Kidney glomerular epithelial cell (primary cell): Measurements from ENCODE around the gene AP2A2.
A peak's percentile ranks its signal among the peaks of the same experiment; 100 is the strongest.

Experiments
- DNase-seq: peaks from one replicate; lab custom pipeline; 2025; lab: John Stamatoyannopoulos, UW

The AP2A2 gene

GRCh38 chr11:1042626-1043562 lies 117.2 kb downstream of the AP2A2 start:
- DNase-seq = no peak

- DNase-seq = no peak
Measured at GRCh38 chr11:1043563-1044096, 118.0 kb downstream of the AP2A2 start.

- no peak for DNase-seq
Measured at GRCh38 chr11:1044160-1044559, 118.5 kb downstream of the AP2A2 start.

- DNase-seq = no peak
Measured at GRCh38 chr11:1047595-1048156, 122.0 kb downstream of the AP2A2 start.

GRCh38 chr11:1048375-1049070 lies 122.9 kb downstream of the AP2A2 start:
- no peak for DNase-seq

- DNase-seq = no peak
Measured at GRCh38 chr11:1049071-1049405, 123.4 kb downstream of the AP2A2 start.

- no peak for DNase-seq
Measured at GRCh38 chr11:1049431-1049891, 123.8 kb downstream of the AP2A2 start.

GRCh38 chr11:1049911-1050580 lies 124.4 kb downstream of the AP2A2 start:
- DNase-seq = no peak

- peak; percentile 45 for DNase-seq
Measured at GRCh38 chr11:1050581-1051355, 125.1 kb downstream of the AP2A2 start.

GRCh38 chr11:1051356-1052132 lies 125.9 kb downstream of the AP2A2 start:
- DNase-seq = no peak

GRCh38 chr11:1052133-1053011 lies 126.7 kb downstream of the AP2A2 start:
- DNase-seq = no peak

- no peak for DNase-seq
Measured at GRCh38 chr11:1053121-1053901, 127.6 kb downstream of the AP2A2 start.

- no peak for DNase-seq
Measured at GRCh38 chr11:1054143-1055108, 128.8 kb downstream of the AP2A2 start.

GRCh38 chr11:1055109-1055703 lies 129.5 kb downstream of the AP2A2 start:
- no peak for DNase-seq

- DNase-seq = no peak
Measured at GRCh38 chr11:1055990-1056771, 130.5 kb downstream of the AP2A2 start.

- no peak for DNase-seq
Measured at GRCh38 chr11:1057806-1058205, 132.1 kb downstream of the AP2A2 start.
